ENCODE results near the gene SPATA2L.
A peak's percentile ranks its signal among the peaks of the same experiment; 100 is the strongest.

SPATA2L gene

DNA sequence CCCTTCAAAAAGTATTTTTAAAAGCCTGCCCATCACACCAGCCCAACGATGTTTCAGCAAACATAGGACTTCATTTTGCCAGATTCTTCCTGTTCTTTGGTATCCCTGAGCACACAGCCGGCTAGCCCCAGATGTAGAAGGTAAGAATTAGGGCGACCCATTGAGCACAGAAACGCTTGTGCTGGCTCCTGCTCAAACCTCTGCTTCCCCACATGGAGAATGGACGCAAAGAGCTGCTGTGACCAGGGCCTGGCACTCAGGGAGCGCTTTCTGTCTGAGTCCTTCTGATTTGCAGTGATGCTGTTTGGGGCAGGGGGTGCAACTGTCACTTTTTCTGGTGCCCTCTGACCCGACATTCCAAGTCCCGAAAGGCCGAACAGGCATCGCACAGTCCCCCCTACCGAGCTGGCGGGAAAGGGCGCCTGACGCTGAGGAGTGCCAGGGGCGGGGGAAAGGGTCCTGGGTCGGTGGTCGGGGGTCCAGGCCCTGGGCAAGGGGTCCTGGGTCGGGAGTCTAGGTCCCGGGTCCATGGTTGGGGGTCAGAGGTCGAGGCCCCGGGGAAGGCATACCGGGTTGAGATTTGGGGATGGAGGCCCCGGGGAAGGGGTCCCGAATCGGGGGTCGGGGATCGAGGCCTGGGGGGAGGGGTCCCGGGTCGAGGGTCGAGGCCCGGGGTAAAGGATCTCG lies 44.9 kb downstream of the SPATA2L start:
- peak; percentile 50 for DNase-seq (ENCODE audit: low spot score)

DNA sequence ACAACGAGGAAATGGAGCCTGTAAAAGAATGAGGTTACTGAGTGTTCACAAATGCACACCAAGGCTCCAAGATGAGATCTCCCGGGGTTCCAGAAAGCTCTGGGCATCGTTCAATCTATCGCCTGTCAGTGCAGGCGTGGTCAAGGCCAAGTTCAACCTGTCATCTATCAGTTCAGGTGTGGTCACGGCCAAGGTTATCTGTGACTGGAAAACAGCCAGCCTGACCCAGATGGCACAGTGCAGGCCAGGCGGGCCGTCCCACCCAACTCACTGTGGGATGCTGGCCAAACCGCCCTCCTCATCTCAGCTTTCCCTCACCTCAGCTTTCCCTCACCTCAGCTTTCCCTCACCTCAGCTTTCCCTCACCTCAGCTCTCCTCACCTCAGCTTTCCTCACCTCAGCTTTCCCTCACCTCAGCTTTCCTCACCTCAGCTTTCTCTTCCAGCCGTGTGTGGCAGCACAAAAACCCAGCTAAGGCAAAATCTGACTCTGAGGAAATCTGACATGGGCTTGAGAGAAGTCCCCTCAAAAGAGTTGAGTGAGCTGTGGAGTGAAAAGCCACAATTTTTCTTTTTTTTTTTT lies 46.4 kb downstream of the SPATA2L start:
- no peak for DNase-seq (ENCODE audit: low spot score)

DNA sequence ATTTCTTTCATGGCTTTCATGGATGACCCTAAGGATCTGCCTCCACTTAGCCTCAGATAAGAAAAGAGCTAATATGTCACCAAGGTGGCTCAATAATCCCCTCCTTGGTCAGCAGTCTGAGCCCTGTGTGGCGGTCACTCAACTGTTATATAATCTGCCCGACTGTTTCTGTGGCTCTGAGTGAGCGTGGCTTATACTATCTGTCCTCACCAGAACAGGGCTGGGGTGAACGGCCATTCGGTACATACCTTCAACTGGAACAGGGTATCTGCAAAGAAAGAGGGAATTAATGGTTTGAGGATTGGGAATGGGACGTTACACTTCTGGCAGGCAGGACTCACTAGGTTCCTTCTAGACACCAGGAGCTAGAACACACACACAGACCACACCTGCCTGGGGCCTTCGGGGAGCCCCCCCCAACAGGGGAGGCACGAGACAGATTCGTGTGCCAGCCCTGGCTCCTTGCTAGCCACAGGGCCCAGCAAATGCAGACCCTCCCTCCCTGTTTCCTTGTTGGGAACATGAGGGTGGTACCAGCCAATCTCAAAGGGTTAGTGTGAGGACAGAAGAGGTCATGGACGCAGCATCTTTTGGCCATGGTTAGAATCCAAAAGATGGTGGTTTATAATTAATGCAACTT lies 47.7 kb downstream of the SPATA2L start:
- DNase-seq (ENCODE audit: low spot score), result no peak

DNA sequence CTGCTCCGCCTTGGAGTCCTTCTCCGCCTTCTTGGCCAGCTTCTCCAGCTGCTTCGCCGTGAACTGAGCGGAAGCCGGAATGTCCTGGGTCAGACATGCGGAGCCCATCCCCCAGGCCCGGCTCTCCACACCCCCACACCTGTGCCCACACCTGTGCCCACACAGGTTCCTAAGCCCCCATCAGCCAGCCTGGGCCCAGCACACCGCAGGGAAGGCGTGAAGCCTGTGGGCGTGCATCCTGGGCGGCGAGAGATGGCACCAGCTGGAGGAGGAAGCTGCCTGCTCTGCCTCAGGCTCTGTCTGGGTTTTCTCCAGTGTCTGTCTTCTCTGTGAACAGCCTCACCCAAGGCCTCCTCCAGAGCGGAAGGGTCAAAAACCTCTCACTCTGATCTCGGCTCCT lies 49.9 kb downstream of the SPATA2L start:
- no peak for DNase-seq (ENCODE audit: low spot score)

DNA sequence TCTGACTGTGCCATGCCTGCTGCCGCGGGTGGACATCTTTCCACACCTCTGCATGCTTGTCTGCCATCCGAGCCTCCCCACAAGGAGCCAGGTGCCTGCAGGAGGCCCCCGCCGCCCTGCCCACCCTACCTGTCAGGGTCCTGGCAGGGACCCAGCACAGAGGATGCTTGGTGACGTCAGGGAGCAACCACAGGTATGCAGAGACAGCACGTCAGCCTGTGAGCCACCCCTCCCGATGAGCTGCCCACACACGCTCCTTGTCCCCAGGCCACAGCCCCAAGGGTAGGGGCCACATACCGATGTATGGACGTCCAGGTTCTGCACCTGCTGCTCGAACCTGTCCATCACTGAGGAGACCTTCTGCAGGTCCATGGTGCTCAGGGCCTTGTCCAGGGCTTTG lies 54.6 kb downstream of the SPATA2L start:
- DNase-seq (ENCODE audit: low spot score), result no peak
